ENCODE results near the gene ITPRIPL2.

ITPRIPL2 gene

GRCh38 chr16:19130385-19130784, 16.6 kb downstream of the ITPRIPL2 start:
- Histone ChIP-seq H3K27me3 (ENCODE audit: control insufficient read depth, insufficient read depth, low read length) (no peaks in the 10 kb centered on the region), H3K9me3 (ENCODE audit: control insufficient read depth, low read depth, low read length) (no peaks in the 10 kb centered on the region), H3K27ac (ENCODE audit: low read length) (no peak overlapping the region), H3K4me3 (ENCODE audit: low read length) (no peak overlapping the region), H3K9ac (ENCODE audit: low read length) (no peak overlapping the region), H3K36me3 (ENCODE audit: control insufficient read depth, low read depth, low read length) (no peaks in the 10 kb centered on the region), H3K4me1 (ENCODE audit: control insufficient read depth, low read depth, low read length) (peaks cover 12% of the 10 kb centered on the region)

DNA sequence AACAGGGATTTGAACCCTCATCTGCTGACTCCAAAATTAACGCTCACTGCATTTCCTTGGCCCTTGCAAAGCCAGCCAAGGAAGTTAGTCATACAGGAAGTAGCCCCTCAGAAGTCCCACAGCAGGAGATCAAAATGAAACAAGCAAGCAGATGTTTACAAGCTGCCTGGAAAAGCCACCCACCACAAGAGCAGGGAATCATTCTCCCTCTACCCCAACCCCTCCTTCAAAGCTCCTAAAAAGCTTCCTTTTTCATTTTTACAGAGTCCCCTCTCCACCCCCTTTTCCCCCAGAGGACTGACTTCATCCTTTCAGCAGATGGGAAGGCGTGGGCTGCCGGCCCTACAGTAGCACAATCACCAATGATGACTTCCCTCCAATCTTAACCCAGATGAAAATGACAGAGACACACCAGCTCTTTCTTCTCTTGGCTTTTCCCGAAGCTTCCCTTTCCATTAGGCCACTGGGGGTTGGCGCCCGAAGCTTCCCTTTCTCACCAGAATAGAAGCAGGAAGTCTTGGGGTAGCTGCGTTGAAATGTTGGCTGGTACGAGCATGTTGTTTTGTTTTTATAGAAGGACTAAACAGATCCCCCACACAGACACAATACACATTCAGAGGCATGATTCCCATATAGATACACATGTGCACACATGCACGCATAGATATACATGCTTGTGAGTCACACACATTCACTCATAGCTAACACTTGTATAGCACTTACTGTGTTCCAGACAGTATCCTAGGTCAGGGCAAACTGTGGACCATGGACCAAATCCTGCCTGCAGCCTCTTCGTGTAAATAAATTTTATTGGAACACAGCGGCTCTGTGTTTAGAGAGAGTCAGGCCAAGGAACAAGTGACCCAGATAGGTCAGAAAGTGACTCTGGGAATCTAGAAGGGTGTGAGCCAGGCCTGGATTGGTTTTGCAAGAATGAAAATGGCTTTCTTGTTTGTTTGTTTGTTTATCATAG, 17.4 kb downstream of the ITPRIPL2 start:
- H3K27ac ChIP-seq (ENCODE audit: low read length), result no peak overlapping the region
- no peak overlapping the region for H3K4me3 ChIP-seq (ENCODE audit: low read length)
- no peaks in the 10 kb centered on the region for H3K9me3 ChIP-seq (ENCODE audit: control insufficient read depth, low read depth, low read length)
- no peaks in the 10 kb centered on the region for H3K27me3 ChIP-seq (ENCODE audit: control insufficient read depth, insufficient read depth, low read length)
- peaks cover 12% of the 10 kb centered on the region for H3K4me1 ChIP-seq (ENCODE audit: control insufficient read depth, low read depth, low read length)
- H3K9ac ChIP-seq (ENCODE audit: low read length), result no peak overlapping the region
- H3K36me3 ChIP-seq (ENCODE audit: control insufficient read depth, low read depth, low read length), result no peaks in the 10 kb centered on the region

DNA sequence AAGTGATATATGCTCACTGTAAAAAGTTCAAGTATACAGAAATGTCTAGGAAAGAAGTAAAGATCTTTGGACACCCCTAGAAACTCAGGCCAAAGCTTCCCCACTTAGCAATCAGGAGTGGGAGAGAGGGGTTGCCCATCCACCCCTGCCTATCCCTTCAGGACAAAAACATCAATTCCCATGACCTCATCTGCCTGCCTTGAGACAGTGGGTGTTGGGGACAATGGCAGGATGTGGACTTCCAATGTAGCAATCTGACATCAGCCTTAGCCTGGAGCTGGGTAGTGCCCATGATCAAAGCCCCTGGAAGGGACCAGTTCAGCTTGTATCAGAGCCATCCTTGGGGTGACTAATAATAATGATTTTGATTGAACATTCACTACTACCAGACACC, 18.1 kb downstream of the ITPRIPL2 start:
- no peaks in the 10 kb centered on the region for H3K36me3 ChIP-seq (ENCODE audit: control insufficient read depth, low read depth, low read length)
- H3K4me3 ChIP-seq (ENCODE audit: low read length), result no peak overlapping the region
- peaks cover 12% of the 10 kb centered on the region for H3K4me1 ChIP-seq (ENCODE audit: control insufficient read depth, low read depth, low read length)
- H3K9me3 ChIP-seq (ENCODE audit: control insufficient read depth, low read depth, low read length), result no peaks in the 10 kb centered on the region
- no peaks in the 10 kb centered on the region for H3K27me3 ChIP-seq (ENCODE audit: control insufficient read depth, insufficient read depth, low read length)
- H3K9ac ChIP-seq (ENCODE audit: low read length), result no peak overlapping the region
- no peak overlapping the region for H3K27ac ChIP-seq (ENCODE audit: low read length)

- Histone ChIP-seq H3K4me1 (ENCODE audit: control insufficient read depth, low read depth, low read length) (peaks cover 12% of the 10 kb centered on the region), H3K27ac (ENCODE audit: low read length) (no peak overlapping the region), H3K9me3 (ENCODE audit: control insufficient read depth, low read depth, low read length) (no peaks in the 10 kb centered on the region), H3K27me3 (ENCODE audit: control insufficient read depth, insufficient read depth, low read length) (no peaks in the 10 kb centered on the region), H3K9ac (ENCODE audit: low read length) (no peak overlapping the region), H3K4me3 (ENCODE audit: low read length) (no peak overlapping the region), H3K36me3 (ENCODE audit: control insufficient read depth, low read depth, low read length) (no peaks in the 10 kb centered on the region)
These were observed 18.5 kb downstream of the ITPRIPL2 start for GRCh38 chr16:19132255-19132654.

GRCh38 chr16:19132898-19133297, 19.1 kb downstream of the ITPRIPL2 start:
- Histone ChIP-seq H3K4me3 (ENCODE audit: low read length) (no peak overlapping the region), H3K36me3 (ENCODE audit: control insufficient read depth, low read depth, low read length) (no peaks in the 10 kb centered on the region), H3K27me3 (ENCODE audit: control insufficient read depth, insufficient read depth, low read length) (no peaks in the 10 kb centered on the region), H3K9me3 (ENCODE audit: control insufficient read depth, low read depth, low read length) (no peaks in the 10 kb centered on the region), H3K4me1 (ENCODE audit: control insufficient read depth, low read depth, low read length) (peaks cover 12% of the 10 kb centered on the region), H3K27ac (ENCODE audit: low read length) (no peak overlapping the region), H3K9ac (ENCODE audit: low read length) (no peak overlapping the region)

DNA sequence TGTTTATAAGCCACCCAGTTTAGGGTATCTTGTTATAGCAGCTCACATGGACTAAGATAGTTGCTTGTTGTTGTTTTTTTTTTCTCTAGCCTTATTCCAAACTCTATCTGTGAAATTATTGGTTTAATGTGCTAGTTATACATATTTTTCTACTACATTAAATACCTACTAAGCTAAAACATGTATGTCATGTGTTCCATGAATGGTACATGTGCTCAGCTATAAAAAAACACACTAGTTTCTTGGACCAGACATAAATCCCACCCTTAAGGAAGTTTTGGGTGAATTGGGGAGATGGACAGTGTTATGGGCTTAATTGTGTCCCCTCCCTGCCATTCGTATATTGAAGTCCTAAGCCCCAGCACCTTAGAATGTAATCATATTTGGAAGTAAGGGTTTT, 19.8 kb downstream of the ITPRIPL2 start:
- no peaks in the 10 kb centered on the region for H3K36me3 ChIP-seq (ENCODE audit: control insufficient read depth, low read depth, low read length)

GRCh38 chr16:19135201-19135842, 21.6 kb downstream of the ITPRIPL2 start:
- Histone ChIP-seq H3K9ac (ENCODE audit: low read length) (no peak overlapping the region), H3K27ac (ENCODE audit: low read length) (no peak overlapping the region), H3K9me3 (ENCODE audit: control insufficient read depth, low read depth, low read length) (no peaks in the 10 kb centered on the region), H3K36me3 (ENCODE audit: control insufficient read depth, low read depth, low read length) (no peaks in the 10 kb centered on the region), H3K27me3 (ENCODE audit: control insufficient read depth, insufficient read depth, low read length) (no peaks in the 10 kb centered on the region), H3K4me3 (ENCODE audit: low read length) (no peak overlapping the region), H3K4me1 (ENCODE audit: control insufficient read depth, low read depth, low read length) (peaks cover 12% of the 10 kb centered on the region)

More for the DNA sequence above, 19.8 kb downstream of the ITPRIPL2 start:
- H3K27me3 ChIP-seq (ENCODE audit: control insufficient read depth, insufficient read depth, low read length), result no peaks in the 10 kb centered on the region
- H3K4me1 ChIP-seq (ENCODE audit: control insufficient read depth, low read depth, low read length), result peaks cover 12% of the 10 kb centered on the region
- no peaks in the 10 kb centered on the region for H3K9me3 ChIP-seq (ENCODE audit: control insufficient read depth, low read depth, low read length)
- H3K27ac ChIP-seq (ENCODE audit: low read length), result no peak overlapping the region
- no peak overlapping the region for H3K4me3 ChIP-seq (ENCODE audit: low read length)
- no peak overlapping the region for H3K9ac ChIP-seq (ENCODE audit: low read length)

GRCh38 chr16:19135896-19136438, 22.2 kb downstream of the ITPRIPL2 start:
- Histone ChIP-seq H3K4me3 (ENCODE audit: low read length) (no peak overlapping the region), H3K27me3 (ENCODE audit: control insufficient read depth, insufficient read depth, low read length) (no peaks in the 10 kb centered on the region), H3K4me1 (ENCODE audit: control insufficient read depth, low read depth, low read length) (peaks cover 6% of the 10 kb centered on the region), H3K36me3 (ENCODE audit: control insufficient read depth, low read depth, low read length) (no peaks in the 10 kb centered on the region), H3K9ac (ENCODE audit: low read length) (no peak overlapping the region), H3K9me3 (ENCODE audit: control insufficient read depth, low read depth, low read length) (no peaks in the 10 kb centered on the region), H3K27ac (ENCODE audit: low read length) (no peak overlapping the region)

GRCh38 chr16:19136549-19137196, 22.9 kb downstream of the ITPRIPL2 start:
- H3K36me3 ChIP-seq (ENCODE audit: control insufficient read depth, low read depth, low read length), result no peaks in the 10 kb centered on the region
- H3K27ac ChIP-seq (ENCODE audit: low read length), result no peak overlapping the region
- H3K4me3 ChIP-seq (ENCODE audit: low read length), result no peak overlapping the region
- H3K9ac ChIP-seq (ENCODE audit: low read length), result no peak overlapping the region
- no peaks in the 10 kb centered on the region for H3K27me3 ChIP-seq (ENCODE audit: control insufficient read depth, insufficient read depth, low read length)
- no peaks in the 10 kb centered on the region for H3K9me3 ChIP-seq (ENCODE audit: control insufficient read depth, low read depth, low read length)
- H3K4me1 ChIP-seq (ENCODE audit: control insufficient read depth, low read depth, low read length), result no peaks in the 10 kb centered on the region

DNA sequence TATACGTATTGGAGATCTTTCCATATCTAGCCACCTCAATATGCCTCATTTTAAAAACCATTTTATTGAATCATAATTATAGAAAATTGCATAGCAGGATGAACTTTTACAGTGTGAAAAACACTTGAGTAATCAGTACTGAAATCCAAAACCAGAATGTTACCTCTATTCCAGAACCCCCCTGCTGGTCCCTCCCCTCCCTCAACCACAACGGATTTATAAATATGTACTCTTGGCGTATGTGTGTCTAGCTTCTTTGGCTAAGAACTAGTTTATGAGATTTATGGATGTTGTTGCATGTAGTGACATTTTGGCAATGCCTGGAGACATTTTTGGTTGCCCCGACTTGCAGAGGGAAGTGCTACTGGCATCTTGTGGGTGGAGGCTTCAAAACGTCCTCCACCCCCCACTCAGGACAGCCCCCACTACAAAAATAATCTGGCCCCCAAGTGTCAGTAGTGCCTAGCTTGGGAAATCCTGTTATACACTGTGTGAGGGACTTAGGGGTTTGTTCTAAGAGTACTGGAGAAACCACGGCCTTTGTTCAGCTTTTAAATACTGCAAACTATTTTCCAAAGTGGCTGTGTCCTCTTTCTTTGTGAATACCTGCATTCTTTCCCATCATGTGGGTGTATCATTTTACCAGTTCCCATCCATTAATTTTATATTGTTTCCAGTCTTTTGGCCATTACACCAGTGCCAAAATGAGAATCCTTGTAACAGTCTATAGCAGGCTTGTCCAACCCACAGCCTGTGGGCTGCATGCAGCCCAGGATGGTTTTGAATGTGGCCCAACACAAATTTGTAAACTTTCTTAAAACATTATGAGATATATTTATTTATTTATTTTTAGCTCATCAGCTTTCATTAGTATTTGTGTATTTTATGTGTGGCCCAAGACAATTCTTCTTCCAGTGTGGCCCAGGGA, 23.7 kb downstream of the ITPRIPL2 start:
- Histone ChIP-seq H3K27me3 (ENCODE audit: control insufficient read depth, insufficient read depth, low read length) (no peaks in the 10 kb centered on the region), H3K27ac (ENCODE audit: low read length) (no peak overlapping the region), H3K4me3 (ENCODE audit: low read length) (no peak overlapping the region), H3K36me3 (ENCODE audit: control insufficient read depth, low read depth, low read length) (no peaks in the 10 kb centered on the region), H3K4me1 (ENCODE audit: control insufficient read depth, low read depth, low read length) (no peaks in the 10 kb centered on the region), H3K9me3 (ENCODE audit: control insufficient read depth, low read depth, low read length) (no peaks in the 10 kb centered on the region), H3K9ac (ENCODE audit: low read length) (no peak overlapping the region)
